SKM-1 treated with dmso at 0.1 percent for 144 hours (cell line): ENCODE results near the gene KCNH3.
"Not testable (repeated sequence)": the region's sequence is repeated elsewhere in the genome, so short reads cannot be mapped to it uniquely, and the experiment has no call there.

Experiments used
- DNase-seq: peaks from one replicate; lab custom pipeline; 2025; ENCODE audit not compliant: unreplicated experiment; lab: John Stamatoyannopoulos, UW

The KCNH3 gene

GRCh38 chr12:49525942-49526341, 12.9 kb upstream of the KCNH3 start:
- no peak for DNase-seq

- DNase-seq = no peak
Observed at GRCh38 chr12:49527361-49528130, 11.3 kb upstream of the KCNH3 start.

GRCh38 chr12:49529414-49529813, 9.4 kb upstream of the KCNH3 start:
- DNase-seq = peak; percentile 63

GRCh38 chr12:49531745-49532144, 7.1 kb upstream of the KCNH3 start:
- DNase-seq = no peak

GRCh38 chr12:49533331-49533730, 5.5 kb upstream of the KCNH3 start:
- no peak for DNase-seq

GRCh38 chr12:49534122-49534521, 4.7 kb upstream of the KCNH3 start:
- not testable (repeated sequence) for DNase-seq

GRCh38 chr12:49534731-49535278, 4.0 kb upstream of the KCNH3 start:
- DNase-seq = no peak

GRCh38 chr12:49535921-49536525, 2.8 kb upstream of the KCNH3 start:
- DNase-seq = no peak

GRCh38 chr12:49536526-49537071, 2.2 kb upstream of the KCNH3 start:
- DNase-seq = peak; percentile 29

GRCh38 chr12:49537231-49537751, 1.5 kb upstream of the KCNH3 start:
- no peak for DNase-seq

GRCh38 chr12:49537752-49538509, 899 bp upstream of the KCNH3 start:
- no peak for DNase-seq

GRCh38 chr12:49539406-49540228, 787 bp downstream of the KCNH3 start:
- DNase-seq = no peak

GRCh38 chr12:49540229-49541139, 1.7 kb downstream of the KCNH3 start:
- no peak for DNase-seq

GRCh38 chr12:49541140-49541861, 2.5 kb downstream of the KCNH3 start:
- DNase-seq = no peak

GRCh38 chr12:49541911-49542505, 3.2 kb downstream of the KCNH3 start:
- DNase-seq = no peak

GRCh38 chr12:49542592-49543160, 3.8 kb downstream of the KCNH3 start:
- no peak for DNase-seq

GRCh38 chr12:49543221-49543913, 4.5 kb downstream of the KCNH3 start:
- DNase-seq = no peak
